Measurements from ENCODE around the gene CYFIP2. TPM values are rescaled to one million over a fixed set of nuclear protein-coding genes. Genes with fewer than 3 reads are reported as not detected.

Gene CYFIP2
- polyA plus RNA-seq, 1 donor from 2014 or later, result 59.7 TPM

- Histone ChIP-seq H3K36me3 (ENCODE audit: insufficient read depth, low read length) (no peaks in the 10 kb centered on the region), H3K79me2 (replicated peaks; ENCODE audit: insufficient read depth, low read length) (peaks cover 57% of the 10 kb centered on the region), H3K27me3 (ENCODE audit: insufficient read depth, low read depth, low read length) (no peaks in the 10 kb centered on the region), H3K9me3 (ENCODE audit: low read length) (no peaks in the 10 kb centered on the region), H2AFZ (ENCODE audit: low read depth, low read length) (no peak overlapping the region), H3K4me2 (ENCODE audit: low read length) (peak overlapping the region; percentile 90), H3K9me2 (ENCODE audit: insufficient read depth, low read length) (no peaks in the 10 kb centered on the region), H4K20me1 (ENCODE audit: insufficient read depth) (no peaks in the 10 kb centered on the region), H3K27ac (ENCODE audit: low read length) (no peak overlapping the region), H3K4me3 (ENCODE audit: low read length) (peak overlapping the region; percentile 87), H3F3A (ENCODE audit: insufficient read depth, low read length, poor library complexity, severe bottlenecking) (no peaks in the 10 kb centered on the region), H3K9ac (ENCODE audit: low read length) (peak overlapping the region; percentile 91)
- TF ChIP-seq RAD21 (conservative IDR thresholded peaks at IDR 0.05), result no peak
- TF ChIP-seq POLR2AphosphoS5 (IDR thresholded peaks at IDR 0.05), result no peak
- no peak for TF ChIP-seq MXI1 (conservative IDR thresholded peaks at IDR 0.05; ENCODE audit: poor library complexity, severe bottlenecking)
- no peak for TF ChIP-seq TAF1 (IDR thresholded peaks at IDR 0.05; ENCODE audit: low read depth)
- TF ChIP-seq REST (IDR thresholded peaks at IDR 0.05; ENCODE audit: borderline replicate concordance), result no peak
- TF ChIP-seq SMC3 (conservative IDR thresholded peaks at IDR 0.05; ENCODE audit: poor library complexity), result no peak
- TF ChIP-seq CTCF (IDR thresholded peaks at IDR 0.05; ENCODE audit: poor library complexity, severe bottlenecking), result no peak
- TF ChIP-seq EZH2 (IDR thresholded peaks at IDR 0.05; ENCODE audit: borderline replicate concordance, insufficient read depth, low read length, poor library complexity, severe bottlenecking), result no peak
- no peak for TF ChIP-seq EP300 (conservative IDR thresholded peaks at IDR 0.05; ENCODE audit: poor library complexity, severe bottlenecking)
Observed at GRCh38 chr5:157267761-157268480, 2.0 kb downstream of the CYFIP2 start.

GRCh38 chr5:157269165-157269671 is 3.3 kb downstream of the CYFIP2 start:
- no peaks in the 10 kb centered on the region for H3K36me3 ChIP-seq (ENCODE audit: insufficient read depth, low read length)
- H3K9ac ChIP-seq (ENCODE audit: low read length), result no peak overlapping the region
- no peaks in the 10 kb centered on the region for H4K20me1 ChIP-seq (ENCODE audit: insufficient read depth)
- peak overlapping the region; percentile 23 for H3K4me3 ChIP-seq (ENCODE audit: low read length)
- TF ChIP-seq SMC3 (conservative IDR thresholded peaks at IDR 0.05; ENCODE audit: poor library complexity) (no peak), RAD21 (conservative IDR thresholded peaks at IDR 0.05) (no peak), POLR2AphosphoS5 (IDR thresholded peaks at IDR 0.05) (no peak), EZH2 (IDR thresholded peaks at IDR 0.05; ENCODE audit: borderline replicate concordance, insufficient read depth, low read length, poor library complexity, severe bottlenecking) (no peak), CTCF (IDR thresholded peaks at IDR 0.05; ENCODE audit: poor library complexity, severe bottlenecking) (no peak), REST (IDR thresholded peaks at IDR 0.05; ENCODE audit: borderline replicate concordance) (no peak), MXI1 (conservative IDR thresholded peaks at IDR 0.05; ENCODE audit: poor library complexity, severe bottlenecking) (no peak), TAF1 (IDR thresholded peaks at IDR 0.05; ENCODE audit: low read depth) (no peak), EP300 (conservative IDR thresholded peaks at IDR 0.05; ENCODE audit: poor library complexity, severe bottlenecking) (no peak)
- no peaks in the 10 kb centered on the region for H3F3A ChIP-seq (ENCODE audit: insufficient read depth, low read length, poor library complexity, severe bottlenecking)
- no peak overlapping the region for H3K4me2 ChIP-seq (ENCODE audit: low read length)
- no peak overlapping the region for H2AFZ ChIP-seq (ENCODE audit: low read depth, low read length)
- no peaks in the 10 kb centered on the region for H3K27me3 ChIP-seq (ENCODE audit: insufficient read depth, low read depth, low read length)
- H3K27ac ChIP-seq (ENCODE audit: low read length), result no peak overlapping the region
- H3K9me3 ChIP-seq (ENCODE audit: low read length), result no peaks in the 10 kb centered on the region
- peaks cover 66% of the 10 kb centered on the region for H3K79me2 ChIP-seq (replicated peaks; ENCODE audit: insufficient read depth, low read length)
- no peaks in the 10 kb centered on the region for H3K9me2 ChIP-seq (ENCODE audit: insufficient read depth, low read length)
